ENCODE measurements around the gene CPLANE2.

The CPLANE2 gene

GRCh38 chr1:16211824-16212223 lies 25.2 kb downstream of the CPLANE2 start:
- no peak for DNase-seq
- H3K9me3 Mint-ChIP-seq: no peaks in the 10 kb centered on the region
- no peaks in the 10 kb centered on the region for H3K36me3 Mint-ChIP-seq (ENCODE audit: low read depth)
- H3K4me1 Mint-ChIP-seq (ENCODE audit: low read depth): peaks cover 16% of the 10 kb centered on the region
- peaks cover 2% of the 10 kb centered on the region for H3K27me3 Mint-ChIP-seq
- no peak overlapping the region for H3K4me3 Mint-ChIP-seq
- H3K27ac Mint-ChIP-seq: no peak overlapping the region

- Mint-ChIP-seq H3K9me3 (no peaks in the 10 kb centered on the region), H3K36me3 (ENCODE audit: low read depth) (no peaks in the 10 kb centered on the region), H3K27ac (no peak overlapping the region), H3K4me1 (ENCODE audit: low read depth) (peaks cover 14% of the 10 kb centered on the region), H3K4me3 (no peak overlapping the region), H3K27me3 (no peaks in the 10 kb centered on the region)
- DNase-seq: no peak
Measured at GRCh38 chr1:16210581-16210980, 26.4 kb downstream of the CPLANE2 start.

GRCh38 chr1:16209847-16210407 lies 27.1 kb downstream of the CPLANE2 start:
- no peaks in the 10 kb centered on the region for H3K27me3 Mint-ChIP-seq
- no peak overlapping the region for H3K4me3 Mint-ChIP-seq
- H3K36me3 Mint-ChIP-seq (ENCODE audit: low read depth): no peaks in the 10 kb centered on the region
- DNase-seq: no peak
- peaks cover 14% of the 10 kb centered on the region for H3K4me1 Mint-ChIP-seq (ENCODE audit: low read depth)
- H3K9me3 Mint-ChIP-seq: no peaks in the 10 kb centered on the region
- H3K27ac Mint-ChIP-seq: no peak overlapping the region

GRCh38 chr1:16209132-16209846 lies 27.7 kb downstream of the CPLANE2 start:
- Mint-ChIP-seq H3K4me3 (no peak overlapping the region), H3K4me1 (ENCODE audit: low read depth) (peaks cover 14% of the 10 kb centered on the region), H3K36me3 (ENCODE audit: low read depth) (no peaks in the 10 kb centered on the region), H3K27me3 (no peaks in the 10 kb centered on the region), H3K27ac (no peak overlapping the region), H3K9me3 (no peaks in the 10 kb centered on the region)
- DNase-seq: no peak

GRCh38 chr1:16208270-16208987 lies 28.6 kb downstream of the CPLANE2 start:
- Mint-ChIP-seq H3K4me3 (no peak overlapping the region), H3K36me3 (ENCODE audit: low read depth) (no peaks in the 10 kb centered on the region), H3K9me3 (no peaks in the 10 kb centered on the region), H3K27me3 (no peaks in the 10 kb centered on the region), H3K27ac (no peak overlapping the region), H3K4me1 (ENCODE audit: low read depth) (peaks cover 14% of the 10 kb centered on the region)
- DNase-seq: no peak

- H3K4me3 Mint-ChIP-seq: peak overlapping the region; percentile 81
- H3K27ac Mint-ChIP-seq: peak overlapping the region; percentile 96
- peaks cover 4% of the 10 kb centered on the region for H3K36me3 Mint-ChIP-seq (ENCODE audit: low read depth)
- DNase-seq: no peak
- H3K27me3 Mint-ChIP-seq: no peaks in the 10 kb centered on the region
- H3K9me3 Mint-ChIP-seq: no peaks in the 10 kb centered on the region
- peaks cover 14% of the 10 kb centered on the region for H3K4me1 Mint-ChIP-seq (ENCODE audit: low read depth)
Measured at GRCh38 chr1:16207318-16208269, 29.4 kb downstream of the CPLANE2 start.

GRCh38 chr1:16206547-16207317 lies 30.3 kb downstream of the CPLANE2 start:
- H3K27ac Mint-ChIP-seq: peak overlapping the region; percentile 96
- DNase-seq: peak; percentile 95

GRCh38 chr1:16205891-16206546 lies 31.0 kb downstream of the CPLANE2 start:
- H3K27ac Mint-ChIP-seq: peak overlapping the region; percentile 67

More at GRCh38 chr1:16206547-16207317, 30.3 kb downstream of the CPLANE2 start:
- Mint-ChIP-seq H3K27me3 (no peaks in the 10 kb centered on the region), H3K4me1 (ENCODE audit: low read depth) (peaks cover 14% of the 10 kb centered on the region), H3K36me3 (ENCODE audit: low read depth) (peaks cover 4% of the 10 kb centered on the region), H3K9me3 (no peaks in the 10 kb centered on the region), H3K4me3 (peak overlapping the region; percentile 81)

GRCh38 chr1:16205334-16205671 lies 31.7 kb downstream of the CPLANE2 start:
- Mint-ChIP-seq H3K27me3 (no peaks in the 10 kb centered on the region), H3K36me3 (ENCODE audit: low read depth) (peaks cover 4% of the 10 kb centered on the region), H3K9me3 (no peaks in the 10 kb centered on the region), H3K27ac (no peak overlapping the region), H3K4me1 (ENCODE audit: low read depth) (peaks cover 14% of the 10 kb centered on the region), H3K4me3 (no peak overlapping the region)
- DNase-seq: no peak

More at GRCh38 chr1:16205891-16206546, 31.0 kb downstream of the CPLANE2 start:
- peaks cover 4% of the 10 kb centered on the region for H3K36me3 Mint-ChIP-seq (ENCODE audit: low read depth)
- DNase-seq: no peak
- H3K4me1 Mint-ChIP-seq (ENCODE audit: low read depth): peaks cover 14% of the 10 kb centered on the region
- no peaks in the 10 kb centered on the region for H3K9me3 Mint-ChIP-seq
- no peaks in the 10 kb centered on the region for H3K27me3 Mint-ChIP-seq
- peak overlapping the region; percentile 81 for H3K4me3 Mint-ChIP-seq

- Mint-ChIP-seq H3K4me3 (no peak overlapping the region), H3K36me3 (ENCODE audit: low read depth) (peaks cover 4% of the 10 kb centered on the region), H3K4me1 (ENCODE audit: low read depth) (peaks cover 14% of the 10 kb centered on the region), H3K27me3 (no peaks in the 10 kb centered on the region), H3K27ac (no peak overlapping the region), H3K9me3 (no peaks in the 10 kb centered on the region)
- DNase-seq: no peak
Measured at GRCh38 chr1:16204634-16205333, 32.2 kb downstream of the CPLANE2 start.

- peaks cover 14% of the 10 kb centered on the region for H3K4me1 Mint-ChIP-seq (ENCODE audit: low read depth)
- H3K4me3 Mint-ChIP-seq: no peak overlapping the region
- H3K27ac Mint-ChIP-seq: no peak overlapping the region
- DNase-seq: no peak
- no peaks in the 10 kb centered on the region for H3K27me3 Mint-ChIP-seq
- H3K9me3 Mint-ChIP-seq: no peaks in the 10 kb centered on the region
- peaks cover 4% of the 10 kb centered on the region for H3K36me3 Mint-ChIP-seq (ENCODE audit: low read depth)
Measured at GRCh38 chr1:16204216-16204615, 32.8 kb downstream of the CPLANE2 start.

GRCh38 chr1:16203550-16203949 lies 33.4 kb downstream of the CPLANE2 start:
- H3K27ac Mint-ChIP-seq: no peak overlapping the region
- no peaks in the 10 kb centered on the region for H3K9me3 Mint-ChIP-seq
- H3K36me3 Mint-ChIP-seq (ENCODE audit: low read depth): peaks cover 7% of the 10 kb centered on the region
- H3K4me1 Mint-ChIP-seq (ENCODE audit: low read depth): peaks cover 19% of the 10 kb centered on the region
- no peaks in the 10 kb centered on the region for H3K27me3 Mint-ChIP-seq
- no peak for DNase-seq
- no peak overlapping the region for H3K4me3 Mint-ChIP-seq

Measured in activated T-cell treated with anti-CD3 and anti-CD28 coated beads, Interleukin-2, amount 50 U/mL, for 24 hours (primary cell).